T follicular helper cell (primary cell): ENCODE results near the gene OGA.

ENCODE experiments used
- DNase-seq: peaks from one replicate; pipeline ENCODE4 v3.0.0-alpha.2; 2020; ENCODE audit warnings: low read depth

OGA gene

DNA sequence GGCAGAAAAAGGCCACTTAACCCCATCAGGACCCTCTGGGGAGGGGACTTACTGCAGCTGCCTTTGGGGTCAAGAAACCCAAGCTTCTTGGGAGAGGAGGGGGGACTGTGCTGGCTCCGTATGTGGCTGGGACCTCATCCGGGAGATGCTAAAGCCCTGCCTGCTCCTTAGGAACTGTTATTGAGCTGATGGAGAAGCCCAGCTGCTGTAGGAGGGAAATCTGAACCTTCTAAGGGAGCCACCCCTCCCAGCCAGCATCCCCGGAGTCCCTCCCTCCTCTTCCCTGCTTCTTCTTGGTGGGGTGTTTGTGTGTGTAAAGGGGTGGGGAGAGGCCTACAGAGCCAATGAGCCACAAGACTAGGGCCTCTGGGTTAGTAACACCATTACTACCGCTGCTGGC, 17.1 kb upstream of the OGA start:
- DNase-seq = no peak

DNA sequence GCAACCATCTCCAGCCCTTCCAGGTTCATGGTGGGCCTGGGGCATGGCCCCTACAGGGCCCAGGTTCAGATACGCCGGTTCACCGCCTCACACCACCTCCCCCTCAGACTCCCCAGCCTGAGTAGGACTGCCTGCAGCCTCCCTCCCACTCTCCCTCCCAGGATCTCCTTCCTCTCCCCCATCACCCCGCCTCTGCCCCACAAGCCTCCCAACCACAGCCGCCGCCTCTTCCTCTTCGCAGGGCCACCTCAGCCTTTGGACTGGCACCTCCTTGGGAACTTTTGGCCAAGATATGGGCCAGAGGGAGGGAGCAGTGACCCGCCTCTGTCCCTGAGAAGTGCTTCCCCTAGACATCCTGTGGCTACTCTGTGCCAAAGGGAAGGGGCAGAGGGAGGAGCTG, 16.1 kb upstream of the OGA start:
- no peak for DNase-seq

DNA sequence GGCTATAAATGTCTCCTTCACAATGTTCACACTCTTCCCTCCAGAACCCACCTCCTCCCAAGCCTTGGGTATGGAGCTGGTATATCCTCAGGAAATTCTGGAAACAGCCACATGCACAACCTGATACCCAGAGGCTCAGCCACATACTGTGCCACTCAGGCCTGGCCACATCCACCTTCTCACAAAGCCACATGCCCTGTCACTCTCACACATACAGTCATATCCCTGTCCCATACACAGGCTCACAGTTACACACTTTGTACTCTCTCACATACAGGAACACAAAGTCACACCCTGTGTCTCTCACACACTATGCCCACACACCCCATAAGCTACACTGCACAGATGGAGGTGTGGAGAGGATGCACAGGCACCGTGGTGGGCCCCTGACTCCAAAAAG, 15.2 kb upstream of the OGA start:
- DNase-seq = no peak

DNA sequence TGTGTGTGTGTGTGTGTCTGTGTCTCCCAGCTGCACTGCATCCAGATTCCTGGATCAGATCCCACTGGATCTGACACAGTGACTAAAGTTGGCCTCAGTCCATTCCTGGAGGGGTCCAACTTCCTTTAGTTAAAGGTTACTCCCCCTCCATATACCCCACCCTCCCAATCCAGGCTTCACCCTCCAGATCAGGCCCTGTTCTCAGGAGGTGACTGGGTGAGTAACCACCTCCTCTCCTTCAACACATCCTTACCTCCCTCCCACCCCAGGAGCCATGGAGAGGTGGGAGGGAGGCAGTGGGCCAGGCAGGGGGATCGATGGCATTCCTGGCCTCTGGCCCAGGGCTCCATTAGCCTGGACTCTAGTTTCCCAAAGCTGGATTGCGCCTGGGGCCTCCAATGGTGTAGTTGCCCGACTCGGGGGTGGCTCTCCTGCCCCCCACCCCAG, 14.1 kb upstream of the OGA start:
- no peak for DNase-seq

DNA sequence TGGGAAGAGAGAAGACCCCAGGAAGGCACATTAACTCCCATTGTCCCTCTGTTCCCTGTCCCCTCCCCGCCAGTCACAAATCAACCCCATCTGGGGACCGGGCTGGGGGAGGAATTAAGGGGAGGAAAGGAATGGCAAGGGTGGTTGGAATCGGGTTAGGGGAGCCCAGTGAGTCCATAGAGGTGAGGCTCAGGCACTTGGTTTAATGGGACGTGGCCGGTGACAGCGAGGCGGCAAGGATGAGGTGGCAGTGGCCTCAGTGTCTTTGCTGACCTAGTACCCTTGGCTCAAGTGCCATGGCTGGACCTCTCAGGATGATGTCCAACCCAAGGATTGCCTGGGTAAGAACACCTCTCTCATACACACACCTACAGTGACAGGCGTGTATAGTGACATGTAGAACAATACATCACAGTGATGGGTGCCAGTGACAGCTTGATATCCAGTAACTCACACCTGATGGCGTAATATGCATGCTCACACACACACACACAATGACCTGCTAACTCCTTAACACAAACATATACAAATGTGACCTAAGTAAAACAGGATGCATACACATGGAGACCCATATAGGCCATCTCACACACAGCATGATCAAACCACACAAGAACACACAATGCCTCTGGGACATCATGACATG, 13.0 kb upstream of the OGA start:
- no peak for DNase-seq

DNA sequence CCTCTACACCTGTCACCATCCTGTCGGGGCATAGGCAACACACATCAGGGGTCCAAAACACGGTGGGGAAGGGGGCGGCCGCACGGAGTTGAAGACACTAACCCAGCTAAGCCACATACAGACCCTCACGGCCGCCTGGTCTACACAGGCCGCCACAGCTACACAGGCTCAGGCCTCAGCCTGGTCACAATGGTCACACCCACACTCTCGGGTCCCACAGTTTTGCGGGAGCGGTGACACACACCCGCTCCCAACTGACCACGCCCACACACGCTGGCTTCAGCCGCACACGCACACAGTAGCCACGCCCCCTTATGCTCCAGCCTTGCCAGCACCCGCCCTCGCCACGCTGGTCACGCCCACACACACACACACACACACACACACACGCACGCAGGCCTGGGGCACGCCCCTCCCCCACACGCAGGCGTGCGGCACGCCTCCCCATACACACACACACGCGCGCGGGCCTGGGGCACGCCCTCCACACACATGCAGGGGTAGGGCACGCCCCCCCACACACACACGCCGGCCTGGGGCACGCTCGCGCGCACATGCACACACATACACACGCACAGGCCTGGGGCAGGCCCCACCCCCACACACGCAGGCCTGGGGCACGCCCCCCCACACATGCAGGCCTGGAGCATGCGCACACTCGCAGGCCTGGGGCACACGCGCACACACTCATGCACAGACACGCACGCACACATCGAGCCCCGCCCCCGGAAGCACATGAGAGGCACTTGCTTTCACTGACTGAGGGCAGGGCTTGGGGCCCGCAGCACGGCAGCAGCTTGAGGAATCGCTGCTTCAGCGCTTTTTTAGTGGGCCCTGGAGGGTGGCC, 12.3 kb upstream of the OGA start:
- DNase-seq = peak; percentile 95

DNA sequence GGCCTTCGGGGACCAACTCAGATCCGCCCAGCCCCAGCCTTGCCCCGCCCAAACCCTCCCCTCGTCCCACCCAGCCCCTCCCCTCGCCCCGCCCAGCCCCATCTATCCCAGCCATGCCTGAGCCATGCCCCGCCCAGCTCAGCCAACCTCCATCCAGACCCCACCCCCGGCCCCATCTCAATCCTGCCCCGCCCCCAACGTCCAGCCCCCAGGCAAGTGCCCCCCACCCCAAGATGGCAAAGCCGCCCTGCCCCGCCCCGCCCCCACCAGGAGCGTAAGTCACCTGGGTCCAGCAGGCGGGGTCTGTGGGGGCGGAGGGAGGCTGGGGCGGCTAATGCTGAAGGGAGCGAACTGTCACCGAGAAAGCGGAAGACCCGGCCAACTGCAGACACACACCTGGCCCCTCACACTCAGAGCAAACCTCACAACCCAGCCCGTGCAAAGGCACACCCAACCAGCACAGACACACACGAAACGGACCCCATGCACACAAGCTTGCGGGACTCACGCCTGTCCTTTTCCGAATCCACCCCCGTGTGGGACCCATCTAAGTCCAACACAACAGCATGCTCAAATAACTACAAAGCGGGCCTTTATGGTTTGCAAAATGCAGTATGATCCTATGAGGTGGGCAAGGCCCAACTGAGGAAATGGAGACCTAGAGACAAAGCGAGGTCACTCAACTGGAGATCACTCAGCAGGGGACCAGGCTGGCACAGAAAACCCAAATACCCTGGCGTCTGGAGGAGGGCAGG, 11.5 kb upstream of the OGA start:
- DNase-seq = peak; percentile 60

DNA sequence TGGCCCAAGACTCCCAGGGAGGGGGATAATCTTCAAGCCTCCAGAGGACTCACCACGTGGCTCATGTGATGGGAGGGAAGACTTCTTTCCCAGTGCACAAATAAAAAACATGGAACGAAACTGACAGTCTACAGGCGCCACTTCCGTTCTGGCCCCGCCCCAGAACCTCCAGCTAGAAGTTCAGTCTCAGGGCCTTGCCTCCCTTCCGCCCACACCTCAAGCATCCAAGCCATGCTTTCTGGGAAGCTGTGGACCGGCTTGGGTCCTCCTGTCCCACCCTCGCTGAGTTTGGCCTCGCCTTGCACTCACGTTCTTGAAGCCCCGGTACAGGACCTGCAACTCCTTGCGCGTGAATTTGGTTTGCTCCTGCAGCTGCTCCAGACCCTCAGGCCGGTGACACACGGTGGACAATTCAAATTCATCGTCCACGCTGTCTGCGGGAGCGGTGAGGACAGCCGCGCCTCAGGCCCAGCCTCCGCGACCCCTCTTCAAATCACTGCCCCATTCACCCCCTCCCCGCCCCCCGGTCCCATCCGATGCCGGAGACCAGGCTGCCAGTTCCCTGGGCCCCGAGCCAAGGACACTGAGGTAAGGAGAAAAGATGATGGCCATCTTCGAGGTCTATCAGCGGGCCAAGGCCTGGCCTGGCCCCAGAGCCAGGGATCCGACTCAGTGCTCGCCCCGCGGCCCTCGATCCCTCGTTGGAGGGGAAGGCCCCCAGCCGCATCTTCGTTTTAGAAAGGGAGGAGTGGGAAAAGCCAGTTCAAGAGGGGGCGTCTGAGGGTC, 10.7 kb upstream of the OGA start:
- DNase-seq = no peak

DNA sequence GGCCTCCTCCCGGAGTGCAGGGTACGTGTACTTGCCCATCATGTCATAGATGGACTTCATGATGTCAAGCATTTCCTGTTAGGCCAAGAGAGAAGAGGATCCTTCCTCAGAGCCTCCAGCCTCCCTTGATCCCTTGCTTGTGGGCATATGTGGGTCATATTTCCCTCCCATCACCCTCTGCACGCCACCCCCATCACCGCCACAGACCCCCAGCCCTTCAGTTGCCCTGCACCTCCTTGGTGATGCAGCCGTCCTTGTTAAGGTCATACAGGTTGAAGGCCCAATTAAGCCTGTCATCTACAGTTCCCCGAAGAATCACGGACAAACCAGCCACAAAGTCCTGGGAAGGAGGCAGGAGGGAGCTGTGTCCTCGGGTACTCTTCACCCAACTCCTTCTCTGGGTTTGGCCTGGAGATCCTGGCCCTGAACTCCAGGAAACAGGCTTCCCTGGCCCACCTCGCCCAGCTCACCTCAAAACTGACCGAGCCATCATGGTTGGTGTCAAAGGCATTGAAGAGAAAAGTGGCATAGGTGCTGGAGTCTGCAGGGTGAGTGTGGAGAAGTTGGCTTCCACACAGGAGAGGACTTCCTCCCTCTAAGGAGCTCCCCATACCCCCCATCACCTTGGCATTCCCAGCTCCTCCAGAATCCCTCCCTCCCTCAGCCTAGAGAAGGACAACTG, 9.8 kb upstream of the OGA start:
- no peak for DNase-seq

DNA sequence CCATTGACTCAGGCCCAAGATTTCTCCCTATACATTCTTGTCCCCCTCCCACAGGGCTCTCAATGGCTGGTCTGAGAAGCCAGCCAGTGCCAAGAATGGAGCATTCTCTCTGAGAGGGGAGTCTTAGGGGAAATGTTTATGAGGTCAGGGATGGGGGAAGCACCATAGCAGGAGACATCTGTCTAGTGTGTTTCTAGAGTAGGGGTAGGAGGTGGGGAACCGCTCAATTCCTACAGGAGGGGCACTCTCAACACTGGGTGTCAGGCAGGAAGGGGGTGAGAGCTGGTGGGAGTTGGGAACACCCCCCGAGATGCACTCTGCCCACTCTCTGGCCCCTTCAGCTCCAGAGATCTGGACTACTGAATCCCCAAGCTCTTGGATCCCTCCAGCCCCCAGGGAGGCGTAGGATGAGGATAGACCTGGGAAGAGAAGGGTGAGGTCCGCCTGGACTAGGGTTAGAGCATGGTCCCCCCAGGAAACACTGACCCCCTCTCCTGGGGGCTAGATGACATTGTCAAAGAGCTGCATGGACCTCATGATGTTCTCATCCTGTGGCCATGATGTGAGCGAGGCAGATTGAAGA, 8.7 kb upstream of the OGA start:
- no peak for DNase-seq

DNA sequence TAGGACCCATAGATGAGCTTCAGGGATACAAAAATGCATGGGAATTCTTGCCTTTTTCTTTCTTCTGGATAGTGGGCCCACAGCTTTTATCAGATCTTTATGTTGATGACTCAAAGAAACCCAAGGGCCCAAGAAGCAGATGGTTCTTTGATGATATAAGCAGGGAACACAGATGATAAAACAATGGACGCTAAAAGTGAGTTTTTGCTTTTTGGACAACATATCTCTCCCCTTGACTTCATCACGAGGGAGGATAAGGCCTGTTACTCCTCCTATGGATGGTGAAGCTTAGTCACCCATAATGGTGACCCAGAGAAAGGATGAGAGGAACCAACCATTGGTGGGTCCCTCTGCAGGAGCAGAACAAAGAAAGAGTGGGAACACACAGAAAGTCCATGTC, 6.5 kb upstream of the OGA start:
- no peak for DNase-seq

DNA sequence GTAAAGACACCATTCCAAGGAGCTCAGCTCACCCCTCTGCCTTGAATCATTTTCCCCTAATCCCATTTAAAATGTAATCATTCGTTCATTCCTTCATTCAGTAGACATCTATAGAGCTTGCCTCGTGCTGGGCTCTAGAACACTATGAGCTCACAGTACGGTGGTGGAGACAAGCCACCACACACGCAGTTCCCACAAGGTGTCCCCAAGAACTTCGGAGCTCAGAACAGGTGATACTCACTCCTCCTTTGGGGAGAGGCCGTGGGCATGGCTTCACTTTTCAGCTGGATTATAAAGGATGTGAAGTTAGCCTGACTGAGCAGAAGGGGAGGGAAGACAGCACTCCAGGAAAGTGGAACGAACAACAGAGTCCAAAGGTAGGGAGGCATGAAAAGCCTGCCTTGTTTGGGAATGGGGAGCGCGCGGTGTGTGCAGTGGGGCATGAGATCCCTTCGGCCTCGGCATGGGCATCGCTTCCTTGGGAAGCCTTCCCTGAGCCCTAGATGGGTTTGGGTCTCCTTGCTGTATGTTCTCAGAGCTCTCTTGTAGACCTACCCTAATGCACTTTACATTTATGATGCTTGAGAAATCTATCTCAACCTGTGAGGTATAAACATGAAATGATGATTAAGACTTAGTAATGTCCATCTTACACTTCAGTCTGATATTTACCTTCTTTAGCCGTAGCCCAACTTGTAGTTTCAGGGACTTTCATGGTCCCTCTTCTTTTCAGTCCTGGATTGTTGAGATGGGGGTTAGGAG, 809 bp upstream of the OGA start:
- no peak for DNase-seq

DNA sequence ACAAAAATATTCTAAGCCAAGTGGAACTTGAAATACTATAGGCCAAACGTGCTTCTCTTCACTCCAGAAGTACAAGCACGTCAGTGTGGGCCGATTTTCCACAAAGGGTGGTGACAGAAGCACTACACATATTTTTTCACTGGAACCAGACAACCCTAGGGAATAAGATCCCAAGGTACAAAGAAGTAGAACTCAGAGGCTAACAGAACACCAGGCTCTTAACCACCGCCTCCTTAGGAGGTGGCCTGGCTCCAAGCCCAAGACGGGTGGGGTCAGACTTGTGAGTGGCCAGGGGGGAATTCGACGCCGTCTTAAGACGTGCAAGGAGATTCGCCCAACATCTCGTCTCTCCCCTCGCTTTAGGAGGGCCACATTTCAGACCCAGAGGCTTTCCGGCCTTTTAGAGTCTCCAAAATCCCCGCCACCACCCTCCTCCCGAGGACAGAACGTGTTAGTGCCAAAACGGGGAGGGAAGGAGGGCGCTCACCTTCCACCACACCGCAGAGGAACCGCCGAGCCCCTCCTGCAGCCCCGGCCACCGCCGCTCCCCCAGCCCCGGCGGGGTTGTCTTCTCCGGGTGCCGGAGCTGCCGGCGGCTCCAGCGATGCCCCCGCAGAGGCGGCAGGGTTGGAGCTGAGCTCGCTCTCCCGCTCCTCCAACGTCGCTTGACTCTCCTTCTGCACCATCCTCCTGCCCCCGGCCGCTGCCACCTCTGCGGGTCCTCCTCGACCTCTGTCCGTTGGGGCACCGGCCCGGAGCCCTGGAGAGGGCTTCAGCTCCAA, 716 bp downstream of the OGA start:
- DNase-seq = no peak

DNA sequence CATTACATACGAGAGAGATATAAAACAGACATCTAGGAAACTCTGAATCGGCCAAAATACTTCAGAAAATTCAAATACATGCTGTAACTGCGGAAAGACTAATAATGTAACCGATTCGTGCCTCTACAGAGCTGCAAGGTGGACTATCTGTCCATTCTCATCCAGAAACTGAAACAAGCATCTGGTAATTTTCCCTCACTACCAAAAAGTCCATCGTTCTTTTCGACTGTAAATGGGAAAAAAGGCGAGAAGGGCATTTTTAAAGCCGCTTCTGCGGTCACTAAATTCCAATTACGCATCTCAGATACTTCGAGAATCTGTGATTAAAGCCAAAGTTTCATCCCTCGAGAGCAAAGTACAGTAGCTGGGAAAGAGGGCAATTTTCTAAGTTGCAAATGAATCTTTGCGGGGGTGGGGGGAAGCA, 1.3 kb downstream of the OGA start:
- DNase-seq = no peak

DNA sequence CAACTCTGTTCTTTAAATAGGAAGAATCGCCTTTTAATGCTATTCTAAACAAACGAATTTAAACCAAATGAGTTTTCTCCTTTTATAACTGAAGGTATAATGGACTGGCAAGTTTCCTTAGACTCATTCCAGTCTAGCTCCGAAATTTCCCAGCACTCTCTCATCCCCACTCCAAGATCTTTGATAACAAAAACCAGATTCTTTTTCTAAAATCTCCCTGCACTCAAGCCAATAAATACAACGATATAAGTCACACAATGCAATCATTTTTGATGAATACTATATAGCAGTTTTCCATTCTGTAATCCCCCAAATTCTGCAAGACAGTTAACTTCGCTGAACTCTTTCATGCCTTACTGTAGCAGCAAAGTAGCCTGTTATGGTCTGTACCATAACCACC, 1.9 kb downstream of the OGA start:
- no peak for DNase-seq

DNA sequence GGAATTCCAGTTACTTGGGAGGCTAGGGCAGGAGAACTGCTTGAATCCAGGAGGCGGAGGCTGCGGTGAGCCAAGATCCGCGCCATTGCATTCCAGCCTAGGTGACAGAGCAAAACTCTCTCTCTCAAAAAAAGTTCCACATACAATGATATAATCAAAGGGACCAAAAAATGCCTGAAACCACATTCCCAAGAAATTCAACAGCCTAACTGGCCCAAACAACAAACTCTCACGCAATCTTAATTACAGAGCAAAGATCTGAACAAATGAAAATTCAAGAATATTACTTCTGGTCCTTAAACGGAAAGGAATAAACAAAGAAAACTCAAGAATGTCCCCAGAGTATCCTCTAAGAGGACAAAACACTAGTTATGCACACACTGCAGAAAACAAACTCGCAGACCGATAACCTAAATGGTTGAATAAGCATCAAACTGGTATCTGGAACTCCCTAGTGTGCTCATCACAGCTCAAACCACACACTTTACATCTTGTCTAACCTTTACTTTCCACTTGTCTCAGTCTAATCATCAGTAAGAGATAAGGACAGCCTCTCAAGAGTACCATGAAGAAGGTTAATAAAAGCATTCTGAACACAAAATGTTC, 3.7 kb downstream of the OGA start:
- no peak for DNase-seq

DNA sequence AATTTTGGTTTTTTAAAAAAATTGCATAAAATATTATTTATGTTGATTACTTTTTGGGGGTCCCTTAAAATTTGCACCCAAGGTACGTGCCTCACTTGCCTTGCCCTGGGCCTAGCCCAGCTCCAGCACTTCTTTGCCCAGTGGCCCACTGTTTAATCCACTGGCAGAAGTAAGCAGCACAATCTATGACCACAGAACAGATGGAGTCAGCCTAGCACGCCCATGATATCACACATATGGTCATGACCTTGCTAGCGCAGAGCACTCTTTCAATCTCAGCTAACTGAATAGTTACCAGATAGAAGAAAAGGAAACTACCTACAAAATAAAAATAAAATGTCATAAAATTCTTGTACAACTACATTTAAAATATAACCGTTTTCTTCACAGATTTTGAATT, 5.6 kb downstream of the OGA start:
- no peak for DNase-seq

DNA sequence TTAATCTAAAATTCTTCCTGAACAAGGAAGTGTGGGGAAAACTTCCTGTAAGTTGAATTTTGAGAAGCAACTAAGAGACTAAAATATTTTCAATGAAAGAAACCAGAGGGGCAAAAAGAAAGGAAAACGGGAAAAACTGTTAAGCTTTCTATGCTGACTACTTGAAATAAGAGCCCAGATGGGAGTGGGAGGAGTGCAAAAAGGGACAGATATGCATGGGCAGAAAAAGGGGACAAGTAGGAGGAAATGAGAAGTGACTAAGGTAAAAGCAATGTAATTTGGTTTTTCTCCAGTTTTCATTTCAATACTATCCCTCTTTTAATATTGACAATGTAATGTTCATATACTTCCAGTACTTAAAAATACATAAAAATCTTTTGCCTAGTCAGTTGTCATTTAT, 11.1 kb downstream of the OGA start:
- DNase-seq = no peak

DNA sequence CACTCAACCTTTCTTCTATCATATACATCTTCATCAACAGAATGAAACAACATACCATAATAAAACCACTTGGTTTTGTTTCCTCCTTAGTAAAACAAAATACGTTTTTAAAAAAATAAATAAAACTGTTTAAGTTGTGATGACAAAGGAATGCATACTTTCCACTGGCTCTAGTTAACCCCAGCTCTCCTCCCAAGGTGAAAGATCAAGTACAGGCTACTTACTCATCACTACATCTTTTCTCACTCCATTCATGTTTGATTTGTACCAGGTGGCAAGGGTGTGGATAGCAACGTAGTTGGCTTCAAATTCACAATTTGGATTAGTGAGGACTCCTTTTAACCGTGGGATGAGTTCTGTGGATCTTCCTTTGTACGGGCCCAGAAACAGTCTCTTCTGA, 14.7 kb downstream of the OGA start:
- DNase-seq = no peak
